RPMI7951 (cell line): ENCODE measurements around the gene XYLT1. TPM values are rescaled to one million over a fixed set of nuclear protein-coding genes. Genes with fewer than 3 reads are reported as not detected.
"Not testable (repeated sequence)": the region's sequence is repeated elsewhere in the genome, so short reads cannot be mapped to it uniquely, and the experiment has no call there.

Experiments
- DNase-seq: peaks from one replicate; pipeline ENCODE4 v3.0.0-alpha.2; 2012; ENCODE audit warnings: low read depth
- total RNA-seq: library from RNA; depleted of rRNA; stranded (reverse); fragments of >200 nt; shearing (Covaris generic); gene quantifications from 2 replicates; pipeline ENCODE4 v1.2.3, GENCODE V29; 2014

XYLT1 gene
- total RNA-seq, 1 experiment from 2014 or later = 4.0 TPM

- DNase-seq = no peak
These were observed 20.4 kb upstream of the XYLT1 start for GRCh38 chr16:17491140-17491662.

- DNase-seq = no peak
These were observed 17.7 kb upstream of the XYLT1 start for GRCh38 chr16:17488506-17488905.

GRCh38 chr16:17483351-17483750 is 12.6 kb upstream of the XYLT1 start:
- no peak for DNase-seq

GRCh38 chr16:17482341-17482740 is 11.6 kb upstream of the XYLT1 start:
- not testable (repeated sequence) for DNase-seq

- DNase-seq = no peak
These were observed 11.0 kb upstream of the XYLT1 start for GRCh38 chr16:17481736-17482135.

- not testable (repeated sequence) for DNase-seq
These were observed 6.4 kb upstream of the XYLT1 start for GRCh38 chr16:17477260-17477545.

- peak; percentile 50 for DNase-seq
These were observed 5.9 kb upstream of the XYLT1 start for GRCh38 chr16:17476414-17477259.

GRCh38 chr16:17475104-17475503 is 4.3 kb upstream of the XYLT1 start:
- no peak for DNase-seq

- DNase-seq = no peak
These were observed 3.8 kb upstream of the XYLT1 start for GRCh38 chr16:17474572-17474971.

- peak; percentile 32 for DNase-seq
These were observed 3.3 kb upstream of the XYLT1 start for GRCh38 chr16:17474037-17474436.

GRCh38 chr16:17471719-17472461 is 1.1 kb upstream of the XYLT1 start:
- peak; percentile 78 for DNase-seq

GRCh38 chr16:17470182-17470907 is 415 bp downstream of the XYLT1 start:
- no peak for DNase-seq

GRCh38 chr16:17469741-17470181 is 999 bp downstream of the XYLT1 start:
- DNase-seq = no peak

GRCh38 chr16:17469011-17469740 is 1.6 kb downstream of the XYLT1 start:
- DNase-seq = peak; percentile 47

GRCh38 chr16:17468611-17469010 is 2.1 kb downstream of the XYLT1 start:
- no peak for DNase-seq

GRCh38 chr16:17467923-17468540 is 2.7 kb downstream of the XYLT1 start:
- peak; percentile 33 for DNase-seq

GRCh38 chr16:17466876-17467275 is 3.9 kb downstream of the XYLT1 start:
- no peak for DNase-seq

- no peak for DNase-seq
These were observed 5.3 kb downstream of the XYLT1 start for GRCh38 chr16:17465460-17465859.

- DNase-seq = no peak
These were observed 7.4 kb downstream of the XYLT1 start for GRCh38 chr16:17463335-17463734.

GRCh38 chr16:17461951-17462729 is 8.6 kb downstream of the XYLT1 start:
- no peak for DNase-seq
